ENCODE measurements around the gene CXCL12. TPM values are rescaled to one million over a fixed set of nuclear protein-coding genes. Genes with fewer than 3 reads are reported as not detected.

CXCL12 gene
- total and polyA plus RNA-seq, 2 of the 13 experiments (the other 11 are each of a cell fraction or from before 2014, with no cell fraction given): not detected

DNA sequence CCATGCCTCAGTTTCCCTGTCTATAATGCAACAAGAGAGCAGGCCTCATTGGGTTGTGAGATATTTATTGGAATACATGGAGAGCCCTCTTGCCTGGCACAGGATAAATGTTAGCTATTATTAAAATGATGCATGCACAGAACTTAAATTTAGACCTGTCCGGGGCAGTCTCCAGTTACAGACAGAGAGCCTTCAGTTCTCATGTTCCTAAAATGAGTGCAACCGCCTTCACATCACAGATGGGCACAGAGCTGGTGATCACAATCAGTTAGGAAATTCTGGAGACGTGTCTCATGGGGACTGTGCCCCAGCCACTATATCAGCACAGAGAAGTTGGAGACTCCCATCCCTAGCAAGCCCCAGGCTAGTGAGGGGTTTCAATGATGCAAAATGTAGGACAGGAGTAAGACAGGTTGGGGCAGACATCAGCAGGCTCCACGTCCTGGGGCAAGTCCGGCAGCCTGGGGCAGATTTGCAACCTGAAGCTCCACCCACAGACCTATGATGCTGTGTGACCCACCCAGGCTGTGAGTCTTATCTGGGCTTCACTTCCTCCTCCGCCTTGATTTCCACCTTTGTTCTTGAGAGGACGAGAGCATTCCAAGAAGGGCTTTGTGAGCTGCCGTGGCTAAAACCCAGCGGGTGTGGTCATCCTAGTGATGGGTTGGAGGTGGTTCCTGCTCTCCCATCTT is 49.4 kb downstream of the CXCL12 start:
- Histone ChIP-seq H2AFZ (ENCODE audit: low read length) (no peak overlapping the region), H3K27me3 (ENCODE audit: control insufficient read depth in 1 of 2, insufficient read depth in 2 of 2, low read length in 2 of 2) (peaks cover 0 to 2% of the 10 kb centered on the region in 2 experiments; a peak in 2 of 5 replicates), H3K27ac (ENCODE audit: extremely low read length, insufficient read depth, low read length) (no peak overlapping the region), H3K9me3 (ENCODE audit: low read length) (no peaks in the 10 kb centered on the region), H3K9ac (ENCODE audit: insufficient read depth, low read depth, low read length) (no peak overlapping the region), H4K20me1 (ENCODE audit: insufficient read depth, low read length) (no peaks in the 10 kb centered on the region), H3K4me2 (ENCODE audit: low read depth, low read length) (no peak overlapping the region), H3K79me2 (ENCODE audit: insufficient read depth, low read length) (no peaks in the 10 kb centered on the region), H3K4me1 (ENCODE audit: insufficient read depth, low read length) (no peaks in the 10 kb centered on the region), H3K36me3 (replicated peaks in 1 of 2; ENCODE audit: control insufficient read depth in 1 of 2, insufficient read depth in 2 of 2, low read length in 2 of 2) (no peaks in the 10 kb centered on the region), H3K4me3 (replicated peaks in 1 of 3; ENCODE audit: insufficient read depth in 1 of 3, low read depth in 2 of 3, low read length in 3 of 3) (no peak overlapping the region)
- ATAC-seq (no peak), DNase-seq (ENCODE audit: low spot score) (no peak), FAIRE-seq (no peak)
- TF ChIP-seq HOXA9 (CRISPR knock-in tag; IDR thresholded peaks at IDR 0.05; ENCODE audit: borderline replicate concordance) (no peak), RELA (CRISPR knock-in tag; IDR thresholded peaks at IDR 0.05) (no peak), STAG1 (CRISPR knock-in tag; IDR thresholded peaks at IDR 0.05) (no peak), ZNF326 (CRISPR knock-in tag; IDR thresholded peaks at IDR 0.05; ENCODE audit: borderline replicate concordance) (no peak), KLF12 (CRISPR knock-in tag; IDR thresholded peaks at IDR 0.05; ENCODE audit: borderline replicate concordance) (no peak), ZNF670 (CRISPR knock-in tag; IDR thresholded peaks at IDR 0.05; ENCODE audit: borderline replicate concordance) (no peak), ARNTL (CRISPR knock-in tag; IDR thresholded peaks at IDR 0.05) (no peak), SYNCRIP (IDR thresholded peaks at IDR 0.05; ENCODE audit: insufficient read depth, low read depth, low read length) (no peak)
- CTCF ChIA-PET (ENCODE audit: low intra/inter-chr PET ratio, low total read pairs): no interaction called here
- WGBS (ENCODE audit: low lambda C conversion rate): 37% methylated on average over 6 of the region's 9 CpGs
- POLR2A ChIA-PET: no interaction called here
- intact Hi-C loops (cut with micrococcal nuclease; ENCODE audit: unreplicated experiment): no loop called here
- no TSS peak for BruUV-seq (replicated peaks)
- in situ Hi-C loops (cut with HindIII; ENCODE audit: extremely low pct_ligation_motif_present, low pct_unique_long_range_greater_than_20kb): no loop called here

DNA sequence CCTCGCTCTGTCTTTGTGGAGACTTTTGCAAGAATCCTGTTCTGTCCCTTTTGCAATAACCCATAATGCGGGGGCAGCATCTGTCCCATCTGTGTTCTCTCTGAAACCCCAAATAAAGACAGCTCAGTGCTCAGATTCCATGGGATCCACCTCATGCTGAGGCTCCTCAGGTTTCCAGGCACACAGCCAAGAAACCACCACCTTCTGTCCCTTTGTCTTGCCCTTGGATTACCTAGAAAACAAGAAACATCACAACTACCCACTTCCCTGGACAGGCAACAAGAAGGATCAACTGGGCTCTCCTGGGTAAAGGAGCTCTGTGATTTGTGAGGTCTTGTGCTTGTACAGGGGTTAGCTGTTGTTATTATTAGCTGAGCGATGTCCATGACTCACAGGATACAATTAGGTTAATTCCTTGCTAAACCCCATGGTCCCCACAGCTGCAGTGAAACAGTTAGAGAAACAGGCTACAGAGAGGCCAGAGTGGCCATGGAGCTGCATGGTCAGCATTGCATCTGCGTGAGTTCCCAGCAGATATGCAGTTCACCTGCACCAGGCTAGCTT is 50.2 kb downstream of the CXCL12 start:
- H2AFZ ChIP-seq (ENCODE audit: low read length): no peak overlapping the region
- intact Hi-C loops (cut with micrococcal nuclease; ENCODE audit: unreplicated experiment) (no loop called here), in situ Hi-C loops (cut with HindIII; ENCODE audit: extremely low pct_ligation_motif_present, low pct_unique_long_range_greater_than_20kb) (no loop called here)
- no peaks in the 10 kb centered on the region for H3K79me2 ChIP-seq (ENCODE audit: insufficient read depth, low read length)
- 39% methylated on average over 4 of the region's 4 CpGs for WGBS (ENCODE audit: low lambda C conversion rate)
- peaks cover 0 to 2% of the 10 kb centered on the region in 2 experiments; a peak in 1 of 5 replicates for H3K27me3 ChIP-seq (ENCODE audit: control insufficient read depth in 1 of 2, insufficient read depth in 2 of 2, low read length in 2 of 2)
- no peaks in the 10 kb centered on the region for H3K9me3 ChIP-seq (ENCODE audit: low read length)
- POLR2A ChIA-PET: no interaction called here
- CTCF ChIA-PET (ENCODE audit: low intra/inter-chr PET ratio, low total read pairs): no interaction called here
- BruUV-seq (replicated peaks): no TSS peak
- DNase-seq (ENCODE audit: low spot score) (no peak), FAIRE-seq (no peak), ATAC-seq (no peak)
- H3K36me3 ChIP-seq (replicated peaks in 1 of 2; ENCODE audit: control insufficient read depth in 1 of 2, insufficient read depth in 2 of 2, low read length in 2 of 2): no peaks in the 10 kb centered on the region
- H3K4me2 ChIP-seq (ENCODE audit: low read depth, low read length): no peak overlapping the region
- no peaks in the 10 kb centered on the region for H4K20me1 ChIP-seq (ENCODE audit: insufficient read depth, low read length)
- H3K4me3 ChIP-seq (replicated peaks in 1 of 3; ENCODE audit: insufficient read depth in 1 of 3, low read depth in 2 of 3, low read length in 3 of 3): no peak overlapping the region
- no peak overlapping the region for H3K27ac ChIP-seq (ENCODE audit: extremely low read length, insufficient read depth, low read length)
- no peak overlapping the region for H3K9ac ChIP-seq (ENCODE audit: insufficient read depth, low read depth, low read length)
- H3K4me1 ChIP-seq (ENCODE audit: insufficient read depth, low read length): no peaks in the 10 kb centered on the region
- TF ChIP-seq, protein P1, sequence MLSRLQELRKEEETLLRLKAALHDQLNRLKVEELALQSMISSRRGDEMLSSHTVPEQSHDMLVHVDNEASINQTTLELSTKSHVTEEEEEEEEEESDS (CRISPR knock-in tag; IDR thresholded peaks at IDR 0.05; ENCODE audit: borderline replicate concordance): no peak
- TF ChIP-seq ELF3 (CRISPR knock-in tag; IDR thresholded peaks at IDR 0.05): no peak
- TF ChIP-seq IRX3 (CRISPR knock-in tag; IDR thresholded peaks at IDR 0.05; ENCODE audit: borderline replicate concordance, low read depth): no peak
- no peak for TF ChIP-seq ZNF33B (CRISPR knock-in tag; IDR thresholded peaks at IDR 0.05)
- no peak for TF ChIP-seq MIER2 (CRISPR knock-in tag; IDR thresholded peaks at IDR 0.05)
- no peak for TF ChIP-seq ZNF552 (CRISPR knock-in tag; IDR thresholded peaks at IDR 0.05; ENCODE audit: borderline replicate concordance)
- TF ChIP-seq FOXM1 (CRISPR knock-in tag; IDR thresholded peaks at IDR 0.05): no peak
- no peak for TF ChIP-seq ZNF24 (IDR thresholded peaks at IDR 0.05)
- TF ChIP-seq MYNN (CRISPR knock-in tag; IDR thresholded peaks at IDR 0.05; ENCODE audit: low read depth): no peak
- TF ChIP-seq ZNF737 (CRISPR knock-in tag; IDR thresholded peaks at IDR 0.05; ENCODE audit: borderline replicate concordance): no peak
- no peak for TF ChIP-seq SNRNP70 (IDR thresholded peaks at IDR 0.05; ENCODE audit: low read depth, low read length)
- TF ChIP-seq BHLHE40 (IDR thresholded peaks at IDR 0.05; ENCODE audit: low read length): no peak

Measured in HepG2 (cell line).